KG1 (cell line): ENCODE results near the gene SCYGR6.
"Not testable (repeated sequence)": the region's sequence is repeated elsewhere in the genome, so short reads cannot be mapped to it uniquely, and the experiment has no call there.

Experiments used
- DNase-seq: peaks from one replicate; lab custom pipeline; 2025; lab: John Stamatoyannopoulos, UW

The SCYGR6 gene, protein sequence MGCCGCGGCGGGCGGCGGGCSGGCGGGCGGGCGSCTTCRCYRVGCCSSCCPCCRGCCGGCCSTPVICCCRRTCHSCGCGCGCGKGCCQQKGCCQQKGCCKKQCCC

DNA sequence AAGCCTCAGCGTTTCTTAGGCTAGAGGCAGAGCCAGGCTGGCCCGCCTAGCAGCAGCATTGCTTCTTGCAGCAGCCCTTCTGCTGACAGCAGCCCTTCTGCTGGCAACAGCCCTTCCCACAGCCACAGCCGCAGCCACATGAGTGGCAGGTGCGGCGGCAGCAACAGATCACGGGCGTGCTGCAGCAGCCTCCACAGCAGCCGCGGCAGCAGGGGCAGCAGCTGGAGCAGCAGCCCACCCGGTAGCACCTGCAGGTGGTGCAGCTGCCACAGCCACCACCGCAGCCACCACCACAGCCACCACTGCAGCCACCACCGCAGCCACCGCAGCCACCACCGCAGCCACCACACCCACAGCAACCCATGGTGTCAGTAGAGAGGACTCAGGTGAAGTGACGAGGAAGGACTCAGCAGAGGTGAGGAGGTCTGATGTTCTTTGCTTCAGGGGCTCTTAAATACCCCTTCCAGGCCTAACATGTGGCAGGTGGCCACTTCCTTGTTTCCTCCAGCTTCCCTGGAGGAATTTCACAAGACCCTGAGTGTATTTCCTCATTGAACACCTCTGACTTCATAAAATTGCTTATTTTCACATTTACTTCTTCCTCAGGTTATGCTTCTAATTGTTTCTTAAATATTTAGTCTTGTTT, at the start of gene SCYGR6:
Gene SCYGR6 (minus strand): TSS at position 364 of the 646 bp plus-strand sequence. CDS start 0 bp downstream, at position 364.
- DNase-seq: no peak

DNA sequence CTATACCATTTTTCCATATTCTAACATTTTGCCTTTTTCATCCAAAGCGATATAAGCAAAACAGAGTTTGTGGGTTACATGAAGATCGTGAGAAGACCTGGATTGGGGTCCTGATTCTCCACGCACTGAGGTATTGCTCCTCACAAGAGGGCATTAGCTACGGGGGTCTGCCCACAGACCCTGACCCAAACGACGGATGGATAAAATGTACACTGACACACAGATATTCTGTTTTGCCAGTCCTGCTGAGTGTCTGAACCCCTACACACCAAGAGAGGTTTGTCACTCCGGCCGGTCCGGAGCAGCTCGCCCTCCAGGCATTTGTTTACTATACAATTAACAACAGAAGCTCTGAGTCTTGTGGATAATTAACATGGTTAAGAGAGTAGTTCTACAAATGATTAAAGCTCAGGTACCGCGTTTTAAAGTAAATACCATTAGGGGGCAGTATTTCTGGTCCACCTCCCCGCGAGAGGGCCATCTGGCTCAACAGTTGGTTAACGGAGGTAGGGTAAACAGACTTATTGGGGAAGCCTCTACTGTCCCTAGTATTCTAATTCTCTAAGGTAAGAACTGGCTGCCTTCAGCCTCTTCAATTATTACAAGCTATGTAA, 49.6 kb upstream of the SCYGR6 start:
- no peak for DNase-seq

DNA sequence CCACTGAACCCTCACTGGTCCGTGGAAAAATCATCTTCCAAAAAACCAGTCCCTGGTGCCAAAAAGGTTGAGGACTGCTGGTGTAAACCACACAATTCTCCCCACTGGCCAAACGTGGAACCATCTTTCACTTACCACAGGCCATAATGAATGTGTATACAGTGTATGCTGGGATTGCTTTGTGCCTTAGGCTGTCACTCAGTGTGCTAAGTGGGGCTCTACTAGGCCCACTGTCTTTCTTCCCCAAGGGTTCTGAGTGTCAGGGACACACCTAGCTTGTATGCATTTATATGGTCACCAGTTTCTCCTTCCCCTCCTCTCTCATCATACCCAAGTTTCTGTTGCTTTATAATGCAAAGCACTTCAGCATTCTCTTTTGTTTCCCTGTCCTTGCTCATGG, 48.4 kb upstream of the SCYGR6 start:
- DNase-seq: no peak

DNA sequence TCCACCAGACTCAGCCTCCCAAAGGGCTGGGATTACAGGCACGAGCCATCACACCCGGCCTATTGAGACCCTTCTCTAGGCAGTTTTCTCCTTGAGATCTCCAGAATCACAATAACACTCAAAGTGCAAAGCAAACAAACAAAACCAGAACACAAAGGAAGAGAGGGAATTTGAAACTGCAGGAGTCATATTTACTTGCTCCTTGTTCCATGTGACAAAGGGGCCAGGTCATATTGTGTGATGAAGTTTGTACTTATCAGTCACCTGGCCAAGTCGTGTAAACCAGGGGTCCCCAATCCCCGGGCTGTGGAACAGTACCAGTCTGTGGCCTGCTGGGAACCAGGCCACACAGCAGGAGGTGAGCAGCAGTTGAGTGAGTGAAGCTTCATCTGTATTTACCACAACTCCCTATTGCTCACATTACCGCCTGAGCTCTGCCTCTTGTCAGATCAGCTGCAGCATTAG, 47.7 kb upstream of the SCYGR6 start:
- DNase-seq: no peak

DNA sequence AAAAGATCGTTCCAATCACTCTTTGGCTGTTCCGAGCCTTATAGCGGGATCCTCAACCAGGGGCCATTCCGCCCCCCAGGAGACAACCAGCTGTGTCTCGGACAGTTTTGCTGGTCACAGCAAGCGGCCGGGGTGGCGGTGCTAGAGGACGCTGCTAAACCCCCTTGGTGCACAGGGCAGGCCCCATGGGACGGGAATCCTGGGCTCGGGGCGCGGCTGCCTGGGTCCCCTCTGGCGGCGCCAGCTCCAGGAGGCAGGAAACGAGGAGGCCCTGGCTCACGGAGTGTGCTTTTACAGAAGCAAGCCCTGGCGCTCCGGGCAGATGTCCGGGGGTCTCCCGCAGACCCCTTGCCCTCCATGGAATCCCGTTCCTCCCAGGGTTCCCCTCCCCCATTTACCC, 43.3 kb upstream of the SCYGR6 start:
- DNase-seq: no peak

DNA sequence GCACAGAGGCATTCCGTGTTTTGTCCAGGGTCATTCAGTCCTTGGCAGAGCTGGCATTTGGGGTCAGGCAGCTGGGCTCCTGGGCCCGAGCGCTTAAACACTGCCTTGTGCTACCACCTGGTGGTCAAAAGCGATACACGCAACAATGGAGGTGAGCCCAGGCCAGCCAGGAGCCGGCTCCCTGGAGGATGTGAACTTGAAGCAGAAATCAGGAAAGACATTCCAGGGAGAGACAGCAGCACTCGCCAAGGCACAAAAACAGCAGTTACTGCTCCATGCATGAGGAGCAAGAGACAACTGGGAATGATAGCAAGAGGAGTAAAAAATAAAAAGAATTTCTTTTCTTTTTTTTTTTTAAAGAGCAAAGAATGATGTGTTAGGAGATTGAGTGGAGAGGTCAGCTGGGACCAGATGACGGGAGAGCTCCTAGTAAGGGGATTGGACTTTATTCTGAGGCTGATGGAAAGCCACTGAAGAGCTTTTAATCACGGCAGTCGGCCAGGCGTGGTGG, 41.9 kb upstream of the SCYGR6 start:
- peak; percentile 12 for DNase-seq

DNA sequence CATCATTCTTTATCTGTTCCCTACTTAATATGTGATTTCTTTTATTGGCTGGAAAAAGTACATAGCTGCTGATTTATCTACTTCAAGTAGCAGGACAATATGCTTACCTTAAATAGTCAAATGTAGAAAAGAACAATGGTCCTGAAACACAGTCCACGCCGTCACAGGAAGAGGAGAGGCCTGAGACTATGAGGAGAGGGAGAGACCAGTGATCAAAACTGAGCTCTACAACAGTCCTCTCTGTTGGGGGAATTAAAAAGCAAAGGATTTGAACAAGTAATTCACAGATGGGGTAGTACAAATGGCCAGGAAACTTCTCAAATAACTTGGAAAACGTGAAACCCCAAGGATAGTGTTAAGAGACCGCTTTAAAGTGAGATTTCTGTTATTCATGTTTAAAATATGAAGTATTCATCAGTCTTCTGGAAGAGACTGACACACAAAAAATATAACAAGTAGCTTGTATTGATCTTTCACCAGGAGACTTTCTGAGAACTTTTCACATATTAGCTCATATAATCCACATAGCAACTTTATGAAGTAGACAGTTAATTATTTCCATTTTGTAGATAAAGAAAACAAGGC, 41.3 kb upstream of the SCYGR6 start:
- DNase-seq: no peak

DNA sequence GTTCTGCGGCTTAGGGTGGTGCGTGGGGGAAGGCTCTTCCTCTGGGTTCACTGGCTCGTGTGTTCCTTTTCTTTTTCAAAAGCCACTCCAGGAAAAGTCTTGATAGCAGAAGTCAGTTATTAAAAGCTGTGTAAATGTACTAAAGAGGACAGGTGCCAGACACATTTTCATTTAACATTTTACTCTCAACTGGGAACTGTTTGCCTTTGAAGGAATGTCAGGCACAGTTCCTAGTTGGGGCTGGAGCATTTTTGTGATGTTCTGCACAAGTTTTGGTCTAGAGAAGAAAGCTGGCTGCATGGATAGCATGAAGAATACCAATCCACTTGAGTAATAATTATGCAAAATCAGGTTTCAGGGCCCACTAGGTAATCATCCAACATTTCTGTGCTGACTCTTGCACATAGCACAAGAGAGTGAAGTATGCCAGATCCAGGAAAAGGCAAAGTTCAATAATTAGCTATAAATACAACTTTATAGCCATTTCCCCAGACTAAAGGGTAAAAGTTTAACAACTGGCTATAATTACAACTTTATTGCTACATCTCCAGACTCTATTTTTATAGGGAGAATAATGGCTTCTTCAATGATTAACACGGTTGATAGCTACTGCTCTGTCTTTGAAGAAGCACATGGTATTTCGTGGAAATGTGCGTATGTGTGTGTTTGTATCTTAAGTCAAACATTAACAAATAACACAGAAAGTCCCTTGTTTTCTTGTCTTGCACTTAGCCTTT, 37.4 kb upstream of the SCYGR6 start:
- no peak for DNase-seq

DNA sequence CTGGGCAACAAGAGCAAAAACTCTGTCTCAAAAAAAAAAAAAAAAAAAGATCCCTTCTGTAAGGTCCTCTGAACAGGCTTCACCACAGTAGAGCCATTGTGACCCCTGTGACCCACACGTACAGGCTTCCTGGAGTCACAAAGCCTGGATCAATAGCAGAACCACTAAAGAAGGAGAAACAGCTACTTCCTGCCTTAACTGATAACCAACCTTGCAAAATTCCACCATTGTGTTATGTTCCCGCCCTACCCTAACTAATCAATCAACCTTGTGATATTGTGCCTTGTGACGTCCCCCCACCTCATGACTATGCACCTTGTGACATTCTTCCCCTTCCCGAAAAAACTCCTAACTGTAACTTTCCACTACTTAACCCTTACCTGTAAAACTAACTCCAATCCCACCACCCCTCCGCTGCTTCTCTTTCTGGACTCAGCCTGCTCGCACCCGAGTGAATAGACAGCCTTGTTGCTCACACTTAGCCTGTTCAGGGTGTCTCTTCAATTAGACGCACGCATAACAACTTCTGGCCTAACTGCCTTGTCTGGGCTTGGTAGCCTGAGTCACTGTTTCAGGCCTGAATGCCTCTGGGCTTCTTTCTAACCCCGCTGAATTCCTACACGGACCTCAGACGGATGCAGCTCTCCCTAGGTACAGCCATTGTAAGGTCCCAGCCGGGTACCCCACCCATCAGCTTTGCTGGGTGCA, 35.0 kb upstream of the SCYGR6 start:
- no peak for DNase-seq

DNA sequence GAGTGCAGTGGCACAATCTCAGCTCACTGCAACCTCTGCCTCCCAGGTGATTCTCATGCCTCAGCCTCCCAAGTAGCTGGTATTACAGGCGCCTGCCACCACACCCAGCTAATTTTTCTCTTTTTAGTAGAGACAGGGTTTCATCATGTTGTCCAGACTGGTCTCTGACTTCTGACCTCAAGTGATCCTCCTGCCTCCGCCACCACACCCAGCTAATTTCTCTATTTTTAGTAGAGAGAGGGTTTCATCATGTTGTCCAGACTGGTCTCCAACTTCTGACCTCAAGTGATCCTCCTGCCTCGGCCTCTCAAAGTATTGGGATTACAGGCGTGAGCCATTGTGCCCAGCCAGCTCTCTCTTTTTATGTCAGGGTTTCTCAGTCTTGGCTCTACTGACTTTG, 31.7 kb upstream of the SCYGR6 start:
- DNase-seq: not testable (repeated sequence)

DNA sequence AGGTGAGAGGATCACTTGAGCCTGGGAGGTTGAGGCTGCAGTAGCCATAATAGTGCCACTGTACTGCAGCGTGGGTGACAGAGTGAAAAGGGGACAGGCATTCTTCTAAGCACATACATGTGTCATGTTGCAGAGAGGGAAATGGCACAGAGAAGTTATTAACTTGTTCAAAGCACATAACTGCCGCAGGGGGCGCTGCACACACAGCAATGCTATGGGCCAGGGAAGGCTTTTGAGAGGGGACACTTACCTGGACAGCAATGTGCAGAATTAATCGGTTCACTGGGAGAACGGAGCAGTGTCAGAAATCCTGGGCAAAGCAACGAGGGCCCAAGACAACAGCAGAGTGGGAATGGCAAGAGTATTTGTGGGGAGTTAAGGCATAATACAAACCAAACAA, 23.5 kb upstream of the SCYGR6 start:
- DNase-seq: no peak

DNA sequence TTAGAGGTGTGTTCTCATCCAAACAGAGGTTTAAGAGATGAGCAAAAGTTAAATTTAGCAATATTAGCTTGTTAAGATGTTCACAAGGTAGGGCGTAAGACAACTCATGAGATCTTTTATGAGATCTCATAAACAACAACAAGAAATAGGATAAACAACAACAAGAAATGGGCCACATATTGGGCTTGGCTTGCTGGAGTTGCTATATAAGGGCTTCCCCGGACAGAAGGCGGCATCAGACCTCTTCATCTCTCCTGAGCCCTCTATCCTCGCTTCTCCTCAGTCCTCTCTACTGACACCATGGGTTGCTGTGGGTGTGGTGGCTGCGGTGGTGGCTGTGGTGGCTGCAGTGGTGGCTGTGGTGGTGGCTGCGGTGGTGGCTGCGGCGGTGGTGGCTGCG, 21.0 kb upstream of the SCYGR6 start, which contains the start of gene SCYGR8:
Gene SCYGR8 (plus strand): TSS at position 301 of the 400 bp plus-strand sequence. CDS start 0 bp downstream, at position 301.
- DNase-seq: no peak

DNA sequence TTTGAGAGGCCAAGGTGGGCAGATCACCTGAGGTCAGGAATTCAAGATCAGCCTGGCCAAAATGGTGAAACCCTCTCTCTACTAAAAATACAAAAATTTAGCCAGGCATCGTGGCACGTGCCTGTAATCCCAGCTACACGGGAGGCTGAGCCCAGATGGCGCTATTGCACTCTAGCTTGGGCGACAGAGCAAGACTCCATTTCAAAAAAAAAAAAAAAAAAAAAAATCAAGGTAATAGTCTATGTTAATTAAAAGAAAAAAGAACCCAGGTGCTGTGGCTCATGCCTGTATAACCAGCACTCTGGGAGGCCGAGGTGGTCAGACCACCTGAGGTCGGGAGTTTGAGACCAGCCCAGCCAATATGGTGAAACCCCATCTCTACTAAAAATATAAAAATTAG, 16.1 kb upstream of the SCYGR6 start:
- DNase-seq: not testable (repeated sequence)

DNA sequence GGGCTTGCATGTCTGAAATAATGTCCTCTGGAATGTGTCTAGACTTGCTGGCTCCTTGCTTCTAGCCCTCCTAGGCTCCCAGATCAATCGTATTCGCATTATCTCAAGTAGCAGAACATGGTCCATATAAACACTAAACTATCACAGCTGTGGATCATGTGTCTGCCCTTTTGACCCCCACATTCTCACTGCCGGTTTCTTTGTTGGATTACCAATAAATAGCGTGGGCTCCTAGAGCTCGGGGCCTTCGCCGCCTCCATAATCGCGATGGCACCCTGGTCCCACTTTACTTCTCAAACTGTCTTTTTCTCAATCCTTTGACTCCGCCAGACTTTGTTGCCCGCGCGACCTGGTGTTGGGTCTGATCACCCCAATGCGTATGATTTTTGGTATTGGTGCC, 14.8 kb upstream of the SCYGR6 start:
- DNase-seq: no peak

DNA sequence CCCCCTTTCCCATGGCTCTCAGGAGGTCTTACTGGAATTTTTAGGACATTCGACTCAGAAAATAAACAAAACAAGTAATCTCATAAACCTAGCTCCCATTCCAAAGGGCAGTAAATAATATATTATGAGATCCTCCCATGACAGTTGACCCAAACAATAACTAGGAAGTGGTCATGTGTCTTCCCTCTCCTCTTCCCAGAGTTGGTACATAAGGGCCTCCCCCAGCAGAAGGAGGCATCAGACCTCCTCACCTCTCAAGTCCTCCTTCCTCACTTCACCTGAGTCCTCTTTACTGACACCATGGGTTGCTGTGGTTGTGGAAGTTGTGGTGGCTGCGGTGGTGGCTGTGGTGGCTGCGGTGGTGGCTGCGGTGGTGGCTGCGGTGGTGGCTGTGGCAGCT, 3.5 kb upstream of the SCYGR6 start, which contains the start of gene SCYGR7:
Gene SCYGR7 (plus strand): TSS at position 301 of the 400 bp plus-strand sequence. CDS start 0 bp downstream, at position 301.
- DNase-seq: no peak

DNA sequence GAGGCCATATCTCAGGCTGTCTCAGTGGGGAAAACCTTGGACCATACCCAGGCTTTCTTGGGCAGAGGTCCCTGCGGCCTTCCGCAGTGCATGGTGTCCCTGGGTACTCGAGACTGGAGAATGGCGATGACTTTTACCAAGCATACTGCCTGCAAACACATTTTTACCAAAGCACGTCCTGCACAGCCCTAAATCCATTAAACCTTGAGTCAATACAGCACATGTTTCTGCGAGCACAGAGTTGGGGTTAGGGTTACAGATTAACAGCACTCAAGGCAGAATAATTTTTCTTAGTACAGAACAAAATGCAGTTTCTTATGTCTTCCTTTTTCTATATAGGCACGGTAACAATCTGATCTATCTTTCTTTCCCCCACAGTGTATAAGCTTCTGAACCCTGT, 1.7 kb downstream of the SCYGR6 start:
- DNase-seq: not testable (repeated sequence)

DNA sequence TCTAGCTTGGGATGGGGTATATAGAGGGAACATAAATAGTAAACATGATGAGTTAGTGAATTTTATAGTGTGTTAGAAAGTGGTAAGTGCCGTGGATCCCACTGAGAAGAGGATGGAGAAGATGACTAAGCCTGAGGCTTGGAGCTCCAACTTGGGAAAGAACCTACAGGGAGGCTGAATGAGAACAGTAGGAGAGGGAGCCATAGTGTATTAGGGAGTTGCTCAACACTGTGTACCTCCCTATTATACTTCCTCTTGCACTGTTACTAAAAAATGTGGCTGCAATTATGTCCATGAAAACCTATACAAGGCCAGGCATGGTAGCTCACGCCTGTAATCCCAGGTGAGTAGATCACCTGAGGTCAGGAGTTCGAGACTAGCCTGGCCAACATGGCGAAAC, 3.9 kb downstream of the SCYGR6 start:
- no peak for DNase-seq

DNA sequence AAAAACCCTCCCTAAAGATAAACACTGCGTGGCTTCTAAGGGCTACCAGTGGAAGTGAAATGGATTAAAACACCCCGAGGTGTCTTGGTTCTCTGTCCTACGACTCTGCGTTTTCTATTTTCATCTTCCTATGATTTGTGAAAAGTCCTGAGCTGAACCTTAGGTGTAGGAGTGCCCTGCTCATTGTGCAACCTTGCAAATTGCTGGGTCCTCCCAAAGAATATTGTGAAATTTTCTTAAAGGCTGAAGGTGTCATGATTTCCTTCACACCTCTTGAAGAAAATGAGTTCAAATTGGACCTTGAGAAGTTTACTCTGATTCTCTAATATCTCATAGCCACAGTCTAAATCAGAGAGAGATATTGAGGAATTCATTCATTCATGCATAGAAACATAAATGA, 4.9 kb downstream of the SCYGR6 start:
- no peak for DNase-seq

DNA sequence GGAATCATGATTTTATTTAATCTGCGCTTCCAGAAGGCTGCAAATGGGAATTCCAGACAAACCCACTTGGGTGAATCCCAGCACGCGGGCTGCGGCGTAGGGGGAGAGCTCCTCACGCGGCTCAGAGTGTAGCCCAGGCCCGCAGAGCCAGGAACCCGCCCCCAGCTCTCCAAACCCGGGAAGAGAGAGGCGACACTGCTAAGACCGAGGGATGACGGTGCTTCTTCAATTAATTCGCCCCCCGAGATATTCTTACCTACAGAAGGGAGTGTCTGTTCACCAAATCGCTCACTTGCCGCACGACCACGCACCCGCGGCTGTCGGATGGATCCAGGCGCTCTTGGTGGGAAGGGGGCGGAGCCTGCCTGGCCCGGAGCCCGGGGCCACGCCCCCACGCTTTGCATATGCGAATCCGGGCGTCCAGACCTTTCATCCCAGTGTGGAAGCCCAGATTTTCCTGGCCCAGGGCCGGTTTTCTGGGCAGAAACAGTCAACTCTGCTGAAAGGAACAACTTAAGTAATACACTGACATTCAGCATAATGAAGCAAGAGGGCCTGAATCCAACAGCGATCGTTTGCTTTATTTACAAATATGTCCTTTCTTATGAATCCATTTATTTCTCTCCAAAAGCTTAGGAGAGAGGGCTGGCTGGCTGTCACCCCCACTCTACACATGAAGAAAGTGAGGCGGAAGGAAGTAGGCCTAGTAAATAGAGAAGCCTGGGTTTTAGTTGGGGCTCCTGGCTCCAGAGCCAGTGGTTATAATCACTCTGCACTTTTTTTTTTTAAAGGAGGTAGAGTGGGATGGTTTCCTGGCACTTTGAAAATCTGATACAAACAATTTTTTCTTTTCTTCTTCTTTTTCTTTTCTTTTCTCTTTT, 6.6 kb downstream of the SCYGR6 start, which contains the start of gene SLC19A3:
Gene SLC19A3 (minus strand): TSS at position 342 of the 881 bp plus-strand sequence. CDS start 15,710 bp downstream, outside the sequence.
- no peak for DNase-seq

DNA sequence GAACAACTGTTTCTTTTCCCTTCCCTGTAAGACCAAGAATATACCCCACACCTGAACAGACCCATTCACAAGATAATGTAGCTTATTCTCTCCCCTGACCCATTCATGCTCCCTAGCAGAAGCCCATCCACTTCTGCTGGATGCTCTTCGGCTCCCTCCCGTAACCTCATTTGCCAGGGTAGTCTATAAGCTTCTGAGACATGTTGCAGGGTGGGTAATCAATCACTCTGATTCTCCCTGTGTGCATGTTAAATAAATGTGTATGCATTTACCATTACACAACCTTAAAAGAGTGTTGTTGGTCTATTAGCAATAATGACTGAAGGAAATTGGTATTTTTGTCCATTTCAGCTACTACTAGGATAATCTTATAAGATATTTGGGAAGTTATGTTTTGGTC, 8.1 kb downstream of the SCYGR6 start:
- no peak for DNase-seq
